Ascending aorta (tissue), 2 donors: ENCODE data around the gene ZNF138. TPM values are rescaled to one million over a fixed set of nuclear protein-coding genes. Genes with fewer than 3 reads are reported as not detected.
"Not testable (repeated sequence)": the region's sequence is repeated elsewhere in the genome, so short reads cannot be mapped to it uniquely, and the experiment has no call there.

Source experiments
- DNase-seq, 2 donors: peaks; one replicate each; pipeline ENCODE4 v3.0.0-alpha.2; 2019; ENCODE audit warnings: low spot score in 2 of 2
- H3K27ac ChIP-seq, 2 donors: fragments of 200-600 bp; sonication (generic); one replicate each; pipeline ENCODE4 v1.5.1; 2016 to 2017; ENCODE audit warnings: mild to moderate bottlenecking in 1 of 2
- H3K27me3 ChIP-seq: fragments of 200-600 bp; sonication (generic); one replicate; pipeline ENCODE4 v1.5.1; 2017
- H3K36me3 ChIP-seq, 2 donors: fragments of 200-600 bp; sonication (generic); one replicate each; pipeline ENCODE4 v1.5.1; 2016
- H3K4me1 ChIP-seq, 2 donors: fragments of 200-600 bp; sonication (generic); one replicate each; pipeline ENCODE4 v1.5.1; 2016 to 2017; ENCODE audit warnings: mild to moderate bottlenecking in 1 of 2
- H3K4me3 ChIP-seq, 2 donors: fragments of 200-600 bp; sonication (generic); one replicate each; pipeline ENCODE4 v1.5.1; 2016 to 2017; ENCODE audit warnings: mild to moderate bottlenecking in 1 of 2
- H3K9me3 ChIP-seq, 2 donors: fragments of 200-600 bp; sonication (generic); one replicate each; pipeline ENCODE4 v1.5.1; 2016
- CTCF ChIP-seq, 3 experiments: fragments of 200-600 bp in 2 of 3; fragments of 450-650 bp in 1 of 3; sonication (generic) in 2 of 3; IDR thresholded peaks; one replicate each; pipeline ENCODE4 v1.5.1; 2016 to 2019; ENCODE audit warnings: antibody characterized with exemption in 3 of 3, mild to moderate bottlenecking in 1 of 3, moderate library complexity in 1 of 3
- intact Hi-C: fragments of 100-400 bp; cut with DNase I; formaldehyde crosslinking; loops from one replicate; pipeline ENCODE4 v1.15.1; 2023
- total RNA-seq: library from RNA; depleted of rRNA; stranded (reverse); fragments of >200 nt; gene quantifications from one replicate; pipeline ENCODE4 v1.1.0, GENCODE V29; 2016

Gene ZNF138
- total RNA-seq, 1 donor from 2014 or later, result 2.0 TPM

GRCh38 chr7:64793106-64793755, 997 bp upstream of the ZNF138 start:
- H3K4me1 ChIP-seq, result peaks cover 0 to 4% of the 10 kb centered on the region in 2 donors
- TF ChIP-seq CTCF (IDR thresholded peaks at IDR 0.05), result no peak
- no peaks in the 10 kb centered on the region for H3K9me3 ChIP-seq
- no peak overlapping the region for H3K27ac ChIP-seq
- no peak for DNase-seq
- H3K4me3 ChIP-seq, result no peak overlapping the region
- H3K27me3 ChIP-seq, result no peaks in the 10 kb centered on the region
- no peaks in the 10 kb centered on the region for H3K36me3 ChIP-seq
- intact Hi-C loops, result loop anchor here (5.0 kb wide), 3 partner anchors 109 to 579 kb away; partner anchors contain the start of genes ZNF273, ZNF736 and ZNF92

GRCh38 chr7:64795176-64795575, 948 bp downstream of the ZNF138 start:
- intact Hi-C loops, result loop anchor here (2.0 kb wide), 1 partner anchor 128 kb away; the partner anchor contains the start of gene ZNF107
- no peak for TF ChIP-seq CTCF (IDR thresholded peaks at IDR 0.05)
- no peaks in the 10 kb centered on the region for H3K9me3 ChIP-seq
- no peak overlapping the region for H3K27ac ChIP-seq
- DNase-seq, result no peak
- H3K4me3 ChIP-seq, result peak overlapping the region; percentile 78 to 97
- H3K27me3 ChIP-seq, result no peaks in the 10 kb centered on the region
- peaks cover 0 to 4% of the 10 kb centered on the region in 2 donors for H3K4me1 ChIP-seq
- H3K36me3 ChIP-seq, result peaks cover 0 to 11% of the 10 kb centered on the region in 2 donors

GRCh38 chr7:64799169-64799568, 4.9 kb downstream of the ZNF138 start:
- H3K4me1 ChIP-seq, H3K4me3 ChIP-seq, H3K27me3 ChIP-seq, H3K27ac ChIP-seq, H3K9me3 ChIP-seq, DNase-seq, intact Hi-C loops: not testable (repeated sequence)
- peaks cover 0 to 21% of the 10 kb centered on the region in 2 donors for H3K36me3 ChIP-seq

GRCh38 chr7:64802699-64803098, 8.5 kb downstream of the ZNF138 start:
- no peak for TF ChIP-seq CTCF (IDR thresholded peaks at IDR 0.05)
- intact Hi-C loops, result no loop called here
- Histone ChIP-seq H3K27ac (no peak overlapping the region), H3K9me3 (no peaks in the 10 kb centered on the region), H3K36me3 (peaks cover 0 to 21% of the 10 kb centered on the region in 2 donors), H3K27me3 (no peaks in the 10 kb centered on the region), H3K4me3 (no peak overlapping the region), H3K4me1 (no peaks in the 10 kb centered on the region)
- DNase-seq, result no peak

- Histone ChIP-seq H3K36me3 (peaks cover 0 to 5% of the 10 kb centered on the region in 2 donors), H3K4me1 (no peaks in the 10 kb centered on the region), H3K27me3 (no peaks in the 10 kb centered on the region), H3K27ac (no peak overlapping the region), H3K9me3 (no peaks in the 10 kb centered on the region), H3K4me3 (no peak overlapping the region)
- DNase-seq, result no peak
- TF ChIP-seq CTCF (IDR thresholded peaks at IDR 0.05), result no peak
- intact Hi-C loops, result no loop called here
These were observed 13.6 kb downstream of the ZNF138 start for GRCh38 chr7:64807731-64808365.

GRCh38 chr7:64811767-64812166, 17.5 kb downstream of the ZNF138 start:
- H3K27ac ChIP-seq, result no peak overlapping the region
- DNase-seq, result no peak
- no peak for TF ChIP-seq CTCF (IDR thresholded peaks at IDR 0.05)
- no peaks in the 10 kb centered on the region for H3K27me3 ChIP-seq
- intact Hi-C loops, result no loop called here
- no peak overlapping the region for H3K4me3 ChIP-seq
- H3K36me3 ChIP-seq, result peaks cover 0 to 5% of the 10 kb centered on the region in 2 donors
- H3K4me1 ChIP-seq, result no peaks in the 10 kb centered on the region
- H3K9me3 ChIP-seq, result no peaks in the 10 kb centered on the region
